WTC11 (cell line): ENCODE results near the gene AIP. TPM values are rescaled to one million over a fixed set of nuclear protein-coding genes. Genes with fewer than 3 reads are reported as not detected.

ENCODE experiments used
- ATAC-seq: fragments of 200-7000 bp; cut with Tn5 transposase; 2 replicates; pipeline ENCODE4 v1.10.0; 2021; ENCODE audit warnings: mild to moderate bottlenecking, moderate library complexity
- CTCF ChIA-PET: fragments of 300-600 bp; sonication (Branson Sonifier 250); formaldehyde crosslinking; loops from one replicate; lab custom pipeline; 2021; ENCODE audit warnings: antibody characterized with exemption; lab: Charles Lee
- POLR2A ChIA-PET: fragments of 350-600 bp; sonication (Branson Sonifier 250); formaldehyde crosslinking; loops from one replicate; lab custom pipeline; 2021; ENCODE audit warnings: antibody characterized with exemption; lab: Charles Lee
- DNase-seq: peaks from one replicate; pipeline ENCODE4 v3.0.0; 2021; ENCODE audit warnings: low spot score
- H3K27ac Mint-ChIP-seq: 2 replicates; pipeline ENCODE4 v1.8.0; 2021; ENCODE audit warnings: mixed read lengths
- H3K27me3 Mint-ChIP-seq: 2 replicates; pipeline ENCODE4 v1.8.0; 2021; ENCODE audit warnings: low read depth, mild to moderate bottlenecking, moderate library complexity, mixed read lengths
- H3K36me3 Mint-ChIP-seq: 2 replicates; pipeline ENCODE4 v1.8.0; 2021; ENCODE audit warnings: mixed read lengths
- H3K4me1 Mint-ChIP-seq: 2 replicates; pipeline ENCODE4 v1.8.0; 2022; ENCODE audit warnings: mixed read lengths
- H3K4me3 Mint-ChIP-seq: 2 replicates; pipeline ENCODE4 v1.8.0; 2021; ENCODE audit warnings: mild to moderate bottlenecking, moderate library complexity, mixed read lengths
- H3K9me3 Mint-ChIP-seq: 2 replicates; pipeline ENCODE4 v1.8.0; 2021; ENCODE audit warnings: mixed read lengths
- CBFB ChIP-seq: sonication (generic); formaldehyde crosslinking; IDR thresholded peaks from 2 replicates; pipeline ENCODE4 v1.8.1; 2022; ENCODE audit warnings: mild to moderate bottlenecking, low read depth, missing genetic modification reagents
- ESRRA ChIP-seq: sonication (generic); formaldehyde crosslinking; IDR thresholded peaks from 2 replicates; pipeline ENCODE4 v1.8.1; 2022; ENCODE audit warnings: mild to moderate bottlenecking, missing genetic modification reagents, borderline replicate concordance
- FOXP1 ChIP-seq: sonication (generic); formaldehyde crosslinking; IDR thresholded peaks from 2 replicates; pipeline ENCODE4 v1.8.0; 2022; ENCODE audit warnings: missing genetic modification reagents, mild to moderate bottlenecking, moderate library complexity, borderline replicate concordance
- HMGA2 ChIP-seq: fragments of 250-450 bp; sonication (Bioruptor Pico); IDR thresholded peaks from 2 replicates; pipeline ENCODE4 v1.4.0; 2021; ENCODE audit warnings: mild to moderate bottlenecking, moderate library complexity
- JAZF1 ChIP-seq: fragments of 250-450 bp; sonication (Bioruptor Pico); IDR thresholded peaks from 2 replicates; pipeline ENCODE4 v1.9.0; 2021; ENCODE audit warnings: moderate library complexity, mild to moderate bottlenecking, inconsistent platforms
- NFYB ChIP-seq: sonication (generic); formaldehyde crosslinking; conservative IDR thresholded peaks from 2 replicates; pipeline ENCODE4 v1.8.0; 2022; ENCODE audit warnings: low read depth, missing genetic modification reagents
- NR3C1 ChIP-seq: sonication (generic); formaldehyde crosslinking; conservative IDR thresholded peaks from 2 replicates; pipeline ENCODE4 v1.8.1; 2023; ENCODE audit warnings: low read depth, mild to moderate bottlenecking, missing genetic modification reagents
- PRRX2 ChIP-seq: fragments of 250-450 bp; sonication (Bioruptor Pico); IDR thresholded peaks from 2 replicates; pipeline ENCODE4 v1.8.0; 2021; ENCODE audit warnings: mild to moderate bottlenecking
- SMAD3 ChIP-seq: sonication (generic); formaldehyde crosslinking; IDR thresholded peaks from 2 replicates; pipeline ENCODE4 v1.8.0; 2022; ENCODE audit warnings: missing genetic modification reagents, mild to moderate bottlenecking, borderline replicate concordance
- SMAD4 ChIP-seq: sonication (generic); formaldehyde crosslinking; IDR thresholded peaks from 2 replicates; pipeline ENCODE4 v1.8.0; 2022; ENCODE audit warnings: mild to moderate bottlenecking, missing genetic modification reagents
- TCF7 ChIP-seq: sonication (generic); formaldehyde crosslinking; IDR thresholded peaks from 2 replicates; pipeline ENCODE4 v1.8.0; 2022; ENCODE audit warnings: mild to moderate bottlenecking, low read depth, missing genetic modification reagents, moderate library complexity
- TEAD4 ChIP-seq: sonication (generic); formaldehyde crosslinking; IDR thresholded peaks from 2 replicates; pipeline ENCODE4 v1.8.0; 2022; ENCODE audit warnings: mild to moderate bottlenecking, missing genetic modification reagents
- ZNF263 ChIP-seq: sonication (generic); formaldehyde crosslinking; IDR thresholded peaks from 2 replicates; pipeline ENCODE4 v1.8.1; 2022; ENCODE audit warnings: low read depth, mild to moderate bottlenecking, moderate library complexity, missing genetic modification reagents
- total RNA-seq: library from RNA; stranded (reverse); gene quantifications from 3 replicates; pipeline ENCODE4 v1.2.3, GENCODE V29; 2021
- TF ChIP-seq, protein P1 (sequence below): fragments of 250-450 bp; sonication (Bioruptor Pico); conservative IDR thresholded peaks from 2 replicates; pipeline ENCODE4 v1.9.0; 2021; ENCODE audit warnings: mild to moderate bottlenecking
- TF ChIP-seq, protein P2 (sequence below): sonication (generic); formaldehyde crosslinking; IDR thresholded peaks from 2 replicates; pipeline ENCODE4 v1.8.1; 2022; ENCODE audit warnings: mild to moderate bottlenecking, moderate library complexity, missing genetic modification reagents
- TF ChIP-seq, protein P3 (sequence below): fragments of 250-450 bp; sonication (Bioruptor Pico); IDR thresholded peaks from 2 replicates; pipeline ENCODE4 v1.9.0; 2021; ENCODE audit warnings: mild to moderate bottlenecking
- TF ChIP-seq, protein P4 (sequence below): sonication (generic); formaldehyde crosslinking; IDR thresholded peaks from 2 replicates; pipeline ENCODE4 v1.8.0; 2022; ENCODE audit warnings: mild to moderate bottlenecking, missing genetic modification reagents
- TF ChIP-seq, protein P5 (sequence below): sonication (generic); formaldehyde crosslinking; IDR thresholded peaks from 2 replicates; pipeline ENCODE4 v1.8.1; 2022; ENCODE audit warnings: mild to moderate bottlenecking, missing genetic modification reagents, moderate library complexity, borderline replicate concordance
- TF ChIP-seq, protein P6 (sequence below): fragments of 250-450 bp; sonication (Bioruptor Pico); IDR thresholded peaks from 2 replicates; pipeline ENCODE4 v2.1.2; 2022; ENCODE audit warnings: mild to moderate bottlenecking, moderate library complexity
- TF ChIP-seq, protein P7 (sequence below): sonication (generic); formaldehyde crosslinking; IDR thresholded peaks from 2 replicates; pipeline ENCODE4 v1.8.1; 2023; ENCODE audit warnings: mild to moderate bottlenecking, missing genetic modification reagents, moderate library complexity

Gene AIP
- total RNA-seq, 1 experiment from 2014 or later: 32.8 TPM

DNA sequence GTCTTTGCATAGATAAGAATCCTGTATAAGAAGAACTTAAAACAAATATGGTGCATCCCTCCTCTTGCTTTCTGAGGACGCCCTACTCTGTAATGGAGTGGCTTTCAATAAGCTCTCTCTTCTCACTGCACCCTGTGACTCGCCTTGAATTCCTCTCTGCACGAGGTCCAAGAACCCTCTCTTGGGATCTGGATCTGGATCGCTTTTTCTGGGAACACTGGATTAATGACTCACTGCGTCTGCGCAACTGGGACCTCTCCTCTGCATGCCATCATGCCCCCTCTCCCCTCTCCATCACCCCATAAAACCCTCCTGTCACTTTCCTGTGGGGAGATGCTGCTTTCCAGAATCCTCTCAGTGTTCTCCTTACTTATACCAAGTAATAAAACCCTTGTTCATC is 55.5 kb downstream of the AIP start:
- no peak for ATAC-seq
- TF ChIP-seq SMAD4 (CRISPR knock-in tag): no peak
- TF ChIP-seq TEAD4: no peak
- TF ChIP-seq, protein P1, sequence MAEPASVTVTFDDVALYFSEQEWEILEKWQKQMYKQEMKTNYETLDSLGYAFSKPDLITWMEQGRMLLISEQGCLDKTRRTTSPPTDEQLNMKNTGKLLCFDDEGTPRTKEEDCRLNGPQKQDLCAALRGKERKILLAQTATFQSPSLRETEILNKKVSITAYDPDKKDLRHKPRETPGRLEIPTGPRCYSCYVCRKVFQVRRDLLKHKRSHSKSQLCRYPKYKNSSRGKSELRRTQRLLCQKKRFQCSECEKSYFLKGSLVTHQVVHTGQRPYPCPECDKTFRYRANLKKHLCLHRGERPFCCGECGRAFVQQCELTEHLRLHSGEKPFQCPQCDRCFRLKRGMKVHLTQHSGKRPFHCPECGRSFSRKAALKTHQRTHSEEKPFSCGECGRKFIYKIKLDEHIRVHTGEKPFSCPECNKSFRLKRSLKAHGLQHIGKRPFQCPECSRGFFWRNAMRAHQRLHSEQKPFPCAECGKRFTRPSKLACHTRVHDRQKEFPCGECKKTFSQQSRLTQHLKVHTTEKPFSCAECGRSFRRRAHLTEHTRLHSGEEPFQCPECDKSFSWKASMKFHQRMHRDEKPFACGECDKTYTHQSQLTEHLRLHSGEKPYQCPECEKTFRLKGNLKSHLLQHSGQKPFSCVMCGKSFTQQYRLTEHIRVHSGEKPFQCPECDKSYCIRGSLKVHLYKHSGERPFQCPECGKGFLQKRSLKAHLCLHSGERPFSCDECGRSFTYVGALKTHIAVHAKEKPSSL (CRISPR knock-in tag): no peak
- no peak for TF ChIP-seq PRRX2 (CRISPR knock-in tag)
- TF ChIP-seq, all 79 proteins: peak for 0
- peaks cover 17% of the 10 kb centered on the region for H3K36me3 Mint-ChIP-seq
- POLR2A ChIA-PET: no interaction called here
- H3K4me1 Mint-ChIP-seq: peaks cover 6% of the 10 kb centered on the region
- H3K27me3 Mint-ChIP-seq: peaks cover 25% of the 10 kb centered on the region
- CTCF ChIA-PET: no interaction called here
- no peak overlapping the region for H3K4me3 Mint-ChIP-seq
- H3K27ac Mint-ChIP-seq: no peak overlapping the region
- DNase-seq: no peak
- peaks cover 37% of the 10 kb centered on the region for H3K9me3 Mint-ChIP-seq

DNA sequence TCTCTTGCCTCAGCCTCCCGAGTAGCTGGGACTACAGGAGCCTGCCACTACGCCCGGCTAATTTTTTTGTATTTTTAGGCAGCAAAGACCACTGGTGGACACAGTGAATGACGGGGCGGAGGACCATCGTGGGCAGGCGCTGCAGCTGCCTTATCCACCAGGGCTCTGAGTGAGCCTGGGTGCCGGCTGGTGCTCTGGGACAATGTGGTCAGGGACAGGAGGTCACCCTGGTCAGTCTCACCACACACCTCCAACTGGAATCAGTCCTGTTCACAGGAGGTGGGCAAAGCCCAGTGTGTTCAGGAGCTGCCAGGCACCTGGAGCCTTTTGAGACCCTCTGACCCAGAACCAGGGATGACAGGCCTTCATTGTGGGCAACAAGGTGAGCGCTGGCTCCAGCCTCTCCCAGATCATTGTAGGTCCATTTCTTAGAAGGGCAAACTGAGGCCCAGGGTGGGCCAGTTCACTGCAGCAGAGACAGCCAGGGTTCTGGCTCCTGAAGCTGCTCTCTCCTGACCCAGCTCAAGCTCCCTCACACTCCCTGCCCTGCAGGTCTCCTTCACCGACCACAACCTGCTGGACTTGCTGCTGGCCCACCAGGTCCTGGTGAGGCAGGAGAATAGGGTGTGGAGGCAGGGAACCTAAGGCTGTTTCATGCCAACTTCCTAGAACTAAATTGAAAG is 56.1 kb downstream of the AIP start:
- ChIA-PET POLR2A (no interaction called here), CTCF (interaction anchor here (0.6 kb wide), 1 partner anchor 164 kb away, joined by 4 read pairs; no protein-coding TSS in a partner anchor)
- peaks cover 6% of the 10 kb centered on the region for H3K4me1 Mint-ChIP-seq
- peaks cover 11% of the 10 kb centered on the region for H3K36me3 Mint-ChIP-seq
- TF ChIP-seq, protein P2, sequence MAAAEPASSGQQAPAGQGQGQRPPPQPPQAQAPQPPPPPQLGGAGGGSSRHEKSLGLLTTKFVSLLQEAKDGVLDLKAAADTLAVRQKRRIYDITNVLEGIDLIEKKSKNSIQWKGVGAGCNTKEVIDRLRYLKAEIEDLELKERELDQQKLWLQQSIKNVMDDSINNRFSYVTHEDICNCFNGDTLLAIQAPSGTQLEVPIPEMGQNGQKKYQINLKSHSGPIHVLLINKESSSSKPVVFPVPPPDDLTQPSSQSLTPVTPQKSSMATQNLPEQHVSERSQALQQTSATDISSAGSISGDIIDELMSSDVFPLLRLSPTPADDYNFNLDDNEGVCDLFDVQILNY (CRISPR knock-in tag): no peak
- TF ChIP-seq, protein P3, sequence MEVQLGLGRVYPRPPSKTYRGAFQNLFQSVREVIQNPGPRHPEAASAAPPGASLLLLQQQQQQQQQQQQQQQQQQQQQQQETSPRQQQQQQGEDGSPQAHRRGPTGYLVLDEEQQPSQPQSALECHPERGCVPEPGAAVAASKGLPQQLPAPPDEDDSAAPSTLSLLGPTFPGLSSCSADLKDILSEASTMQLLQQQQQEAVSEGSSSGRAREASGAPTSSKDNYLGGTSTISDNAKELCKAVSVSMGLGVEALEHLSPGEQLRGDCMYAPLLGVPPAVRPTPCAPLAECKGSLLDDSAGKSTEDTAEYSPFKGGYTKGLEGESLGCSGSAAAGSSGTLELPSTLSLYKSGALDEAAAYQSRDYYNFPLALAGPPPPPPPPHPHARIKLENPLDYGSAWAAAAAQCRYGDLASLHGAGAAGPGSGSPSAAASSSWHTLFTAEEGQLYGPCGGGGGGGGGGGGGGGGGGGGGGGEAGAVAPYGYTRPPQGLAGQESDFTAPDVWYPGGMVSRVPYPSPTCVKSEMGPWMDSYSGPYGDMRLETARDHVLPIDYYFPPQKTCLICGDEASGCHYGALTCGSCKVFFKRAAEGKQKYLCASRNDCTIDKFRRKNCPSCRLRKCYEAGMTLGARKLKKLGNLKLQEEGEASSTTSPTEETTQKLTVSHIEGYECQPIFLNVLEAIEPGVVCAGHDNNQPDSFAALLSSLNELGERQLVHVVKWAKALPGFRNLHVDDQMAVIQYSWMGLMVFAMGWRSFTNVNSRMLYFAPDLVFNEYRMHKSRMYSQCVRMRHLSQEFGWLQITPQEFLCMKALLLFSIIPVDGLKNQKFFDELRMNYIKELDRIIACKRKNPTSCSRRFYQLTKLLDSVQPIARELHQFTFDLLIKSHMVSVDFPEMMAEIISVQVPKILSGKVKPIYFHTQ (CRISPR knock-in tag): no peak
- TF ChIP-seq ZNF263 (CRISPR knock-in tag) (no peak), NFYB (CRISPR knock-in tag) (no peak), FOXP1 (CRISPR knock-in tag) (no peak), JAZF1 (no peak), HMGA2 (CRISPR knock-in tag) (no peak), SMAD3 (no peak), TCF7 (CRISPR knock-in tag) (no peak)
- TF ChIP-seq, protein P4, sequence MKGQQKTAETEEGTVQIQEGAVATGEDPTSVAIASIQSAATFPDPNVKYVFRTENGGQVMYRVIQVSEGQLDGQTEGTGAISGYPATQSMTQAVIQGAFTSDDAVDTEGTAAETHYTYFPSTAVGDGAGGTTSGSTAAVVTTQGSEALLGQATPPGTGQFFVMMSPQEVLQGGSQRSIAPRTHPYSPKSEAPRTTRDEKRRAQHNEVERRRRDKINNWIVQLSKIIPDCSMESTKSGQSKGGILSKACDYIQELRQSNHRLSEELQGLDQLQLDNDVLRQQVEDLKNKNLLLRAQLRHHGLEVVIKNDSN: no peak
- no peak for DNase-seq
- H3K27me3 Mint-ChIP-seq: peaks cover 18% of the 10 kb centered on the region
- peaks cover 30% of the 10 kb centered on the region for H3K9me3 Mint-ChIP-seq
- no peak overlapping the region for H3K4me3 Mint-ChIP-seq
- H3K27ac Mint-ChIP-seq: no peak overlapping the region
- no peak for ATAC-seq

DNA sequence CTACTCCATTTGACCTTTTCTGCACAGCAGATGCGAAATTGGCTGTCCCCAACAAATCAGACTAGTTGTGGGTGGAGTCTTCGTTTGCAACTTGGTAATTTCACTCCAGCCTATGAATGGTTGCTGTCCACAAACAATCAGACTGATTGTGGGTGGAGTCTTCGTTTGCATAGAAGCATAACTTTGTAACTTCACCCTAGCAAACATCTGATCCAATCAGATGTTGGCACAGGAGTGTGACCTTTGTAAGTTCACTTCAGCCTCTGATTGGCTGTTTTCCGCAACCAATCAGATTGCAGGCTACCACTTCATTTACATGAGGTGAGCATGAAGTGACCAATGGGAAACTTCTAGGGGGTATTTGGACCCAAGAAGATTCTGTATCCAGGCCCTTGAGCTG is 56.7 kb downstream of the AIP start:
- Mint-ChIP-seq H3K27ac (no peak overlapping the region), H3K9me3 (peaks cover 24% of the 10 kb centered on the region), H3K36me3 (peaks cover 7% of the 10 kb centered on the region), H3K27me3 (peaks cover 14% of the 10 kb centered on the region), H3K4me1 (peaks cover 6% of the 10 kb centered on the region), H3K4me3 (no peak overlapping the region)
- ATAC-seq: no peak
- ChIA-PET CTCF (interaction anchor here (0.6 kb wide), 1 partner anchor 164 kb away, joined by 4 read pairs; no protein-coding TSS in a partner anchor), POLR2A (no interaction called here)
- no peak for DNase-seq
- no peak for TF ChIP-seq ESRRA (CRISPR knock-in tag)
- TF ChIP-seq, protein P5, sequence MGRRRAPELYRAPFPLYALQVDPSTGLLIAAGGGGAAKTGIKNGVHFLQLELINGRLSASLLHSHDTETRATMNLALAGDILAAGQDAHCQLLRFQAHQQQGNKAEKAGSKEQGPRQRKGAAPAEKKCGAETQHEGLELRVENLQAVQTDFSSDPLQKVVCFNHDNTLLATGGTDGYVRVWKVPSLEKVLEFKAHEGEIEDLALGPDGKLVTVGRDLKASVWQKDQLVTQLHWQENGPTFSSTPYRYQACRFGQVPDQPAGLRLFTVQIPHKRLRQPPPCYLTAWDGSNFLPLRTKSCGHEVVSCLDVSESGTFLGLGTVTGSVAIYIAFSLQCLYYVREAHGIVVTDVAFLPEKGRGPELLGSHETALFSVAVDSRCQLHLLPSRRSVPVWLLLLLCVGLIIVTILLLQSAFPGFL: no peak
- TF ChIP-seq NFYB (CRISPR knock-in tag): no peak
- TF ChIP-seq, protein P6, sequence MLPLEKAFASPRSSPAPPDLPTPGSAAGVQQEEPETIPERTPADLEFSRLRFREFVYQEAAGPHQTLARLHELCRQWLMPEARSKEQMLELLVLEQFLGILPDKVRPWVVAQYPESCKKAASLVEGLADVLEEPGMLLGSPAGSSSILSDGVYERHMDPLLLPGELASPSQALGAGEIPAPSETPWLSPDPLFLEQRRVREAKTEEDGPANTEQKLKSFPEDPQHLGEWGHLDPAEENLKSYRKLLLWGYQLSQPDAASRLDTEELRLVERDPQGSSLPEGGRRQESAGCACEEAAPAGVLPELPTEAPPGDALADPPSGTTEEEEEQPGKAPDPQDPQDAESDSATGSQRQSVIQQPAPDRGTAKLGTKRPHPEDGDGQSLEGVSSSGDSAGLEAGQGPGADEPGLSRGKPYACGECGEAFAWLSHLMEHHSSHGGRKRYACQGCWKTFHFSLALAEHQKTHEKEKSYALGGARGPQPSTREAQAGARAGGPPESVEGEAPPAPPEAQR (CRISPR knock-in tag): no peak
- no peak for TF ChIP-seq NR3C1 (CRISPR knock-in tag)
- TF ChIP-seq, protein P7, sequence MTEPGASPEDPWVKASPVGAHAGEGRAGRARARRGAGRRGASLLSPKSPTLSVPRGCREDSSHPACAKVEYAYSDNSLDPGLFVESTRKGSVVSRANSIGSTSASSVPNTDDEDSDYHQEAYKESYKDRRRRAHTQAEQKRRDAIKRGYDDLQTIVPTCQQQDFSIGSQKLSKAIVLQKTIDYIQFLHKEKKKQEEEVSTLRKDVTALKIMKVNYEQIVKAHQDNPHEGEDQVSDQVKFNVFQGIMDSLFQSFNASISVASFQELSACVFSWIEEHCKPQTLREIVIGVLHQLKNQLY (CRISPR knock-in tag): no peak
- TF ChIP-seq, protein P2 (CRISPR knock-in tag): no peak
- no peak for TF ChIP-seq CBFB (CRISPR knock-in tag)
